OCI-LY1 (cell line): ENCODE results near the gene WDR45.

Source experiments
- H2AFZ ChIP-seq: fragments of 200-600 bp; sonication (generic), shearing (Covaris generic); 2 replicates; pipeline ENCODE4 v1.6.0; 2014; ENCODE audit warnings: antibody characterized with exemption, mild to moderate bottlenecking, low read length
- H3F3A ChIP-seq: fragments of 200-600 bp; sonication (generic), shearing (Covaris generic); 2 replicates; pipeline ENCODE4 v1.6.0; 2014; ENCODE audit warnings: mild to moderate bottlenecking, antibody characterized with exemption, low read length, moderate library complexity; ENCODE audit not compliant: insufficient read depth
- H3K27ac ChIP-seq: fragments of 200-600 bp; sonication (generic); 2 replicates; pipeline ENCODE4 v1.5.1; 2014; ENCODE audit warnings: low read length, mixed run types, mild to moderate bottlenecking, low read depth; ENCODE audit not compliant: poor library complexity, severe bottlenecking
- H3K27me3 ChIP-seq: fragments of 200-600 bp; sonication (generic); 2 replicates; pipeline ENCODE4 v1.6.0; 2014; ENCODE audit warnings: antibody characterized with exemption, mild to moderate bottlenecking, low read length, moderate library complexity; ENCODE audit not compliant: insufficient read depth
- H3K36me3 ChIP-seq: fragments of 200-600 bp; sonication (generic); 2 replicates; pipeline ENCODE4 v1.6.1; 2014; ENCODE audit warnings: mild to moderate bottlenecking, antibody characterized with exemption, low read length, moderate library complexity, mixed read lengths; ENCODE audit not compliant: insufficient read depth
- H3K4me1 ChIP-seq: fragments of 200-600 bp; sonication (generic); 2 replicates; pipeline ENCODE4 v1.5.1; 2014; ENCODE audit warnings: mild to moderate bottlenecking, low read length, moderate library complexity; ENCODE audit not compliant: insufficient read depth, severe bottlenecking
- H3K4me2 ChIP-seq: fragments of 200-600 bp; sonication (generic), shearing (Covaris generic); 2 replicates; pipeline ENCODE4 v1.6.1; 2014; ENCODE audit warnings: low read length
- H3K4me3 ChIP-seq: fragments of 200-600 bp; sonication (generic); 2 replicates; pipeline ENCODE4 v1.5.1; 2014; ENCODE audit warnings: low read length, low read depth, mild to moderate bottlenecking, mixed read lengths; ENCODE audit not compliant: poor library complexity, severe bottlenecking
- H3K79me2 ChIP-seq: fragments of 200-600 bp; shearing (Covaris generic); 2 replicates; pipeline ENCODE4 v1.6.1; 2016; ENCODE audit warnings: mixed run types, low read length, mixed read lengths; ENCODE audit not compliant: insufficient read depth
- H3K9ac ChIP-seq: fragments of 200-600 bp; sonication (generic), shearing (Covaris generic); 2 replicates; pipeline ENCODE4 v1.6.1; 2014; ENCODE audit warnings: mild to moderate bottlenecking, low read length, mixed read lengths
- H3K9me2 ChIP-seq: fragments of 200-600 bp; sonication (generic), shearing (Covaris generic); 2 replicates; pipeline ENCODE4 v1.6.1; 2014; ENCODE audit warnings: low read depth, mild to moderate bottlenecking, low read length, mixed read lengths
- H3K9me3 ChIP-seq: fragments of 200-600 bp; shearing (Covaris generic); 2 replicates; pipeline ENCODE4 v1.6.1; 2014; ENCODE audit warnings: low read length, mixed read lengths
- H4K20me1 ChIP-seq: fragments of 200-600 bp; sonication (generic), shearing (Covaris generic); 2 replicates; pipeline ENCODE4 v1.6.0; 2016; ENCODE audit warnings: mild to moderate bottlenecking, low read length; ENCODE audit not compliant: insufficient read depth
- CTCF ChIP-seq: fragments of 200-600 bp; sonication (generic), shearing (Covaris generic); IDR thresholded peaks from 2 replicates; pipeline ENCODE4 v1.5.1; 2017; ENCODE audit warnings: mild to moderate bottlenecking, antibody characterized with exemption, low read length, moderate library complexity, mixed read lengths
- EZH2 ChIP-seq: fragments of 200-600 bp; sonication (generic), shearing (Covaris generic); IDR thresholded peaks from 2 replicates; pipeline ENCODE4 v1.8.0; 2017; ENCODE audit warnings: borderline replicate concordance, mixed run types, mild to moderate bottlenecking, antibody characterized with exemption, low read length, moderate library complexity, mixed read lengths

The WDR45 gene

GRCh38 chrX:49110417-49110816 lies 30.7 kb upstream of the WDR45 start:
- no peaks in the 10 kb centered on the region for H3K4me1 ChIP-seq
- H3K79me2 ChIP-seq = no peaks in the 10 kb centered on the region
- no peak overlapping the region for H3K27ac ChIP-seq
- H3K4me3 ChIP-seq = no peak overlapping the region
- no peak overlapping the region for H2AFZ ChIP-seq
- H3K9ac ChIP-seq = no peak overlapping the region
- no peaks in the 10 kb centered on the region for H3K9me3 ChIP-seq
- TF ChIP-seq EZH2 (no peak), CTCF (no peak)
- H3K9me2 ChIP-seq = no peaks in the 10 kb centered on the region
- peaks cover 19% of the 10 kb centered on the region for H3K36me3 ChIP-seq
- H4K20me1 ChIP-seq = no peaks in the 10 kb centered on the region
- H3K4me2 ChIP-seq = no peak overlapping the region
- no peaks in the 10 kb centered on the region for H3F3A ChIP-seq
- H3K27me3 ChIP-seq = no peaks in the 10 kb centered on the region

- Histone ChIP-seq H3K4me1 (no peaks in the 10 kb centered on the region), H3K9me3 (no peaks in the 10 kb centered on the region), H3K79me2 (no peaks in the 10 kb centered on the region), H2AFZ (no peak overlapping the region), H3K4me3 (no peak overlapping the region), H3K9me2 (no peaks in the 10 kb centered on the region), H3K27ac (no peak overlapping the region), H3K9ac (no peak overlapping the region), H3K4me2 (no peak overlapping the region), H4K20me1 (no peaks in the 10 kb centered on the region), H3F3A (no peaks in the 10 kb centered on the region), H3K36me3 (peaks cover 14% of the 10 kb centered on the region), H3K27me3 (no peaks in the 10 kb centered on the region)
- no peak for TF ChIP-seq CTCF
- TF ChIP-seq EZH2 = no peak
Observed at GRCh38 chrX:49108641-49109040, 29.0 kb upstream of the WDR45 start.

- Histone ChIP-seq H3K4me2 (no peak overlapping the region), H3K27me3 (no peaks in the 10 kb centered on the region), H3K27ac (no peak overlapping the region), H3K9ac (no peak overlapping the region), H3K36me3 (peaks cover 9% of the 10 kb centered on the region), H3K4me1 (peaks cover 4% of the 10 kb centered on the region), H4K20me1 (no peaks in the 10 kb centered on the region), H3F3A (no peaks in the 10 kb centered on the region), H3K9me3 (no peaks in the 10 kb centered on the region), H3K4me3 (no peak overlapping the region), H2AFZ (no peak overlapping the region), H3K79me2 (no peaks in the 10 kb centered on the region), H3K9me2 (no peaks in the 10 kb centered on the region)
- TF ChIP-seq CTCF (peak; percentile 32; the same call in 1 of the 2 replicates), EZH2 (no peak)
Observed at GRCh38 chrX:49106930-49107329, 27.2 kb upstream of the WDR45 start.
